ENCODE results near the gene PLA2R1. TPM values are rescaled to one million over a fixed set of nuclear protein-coding genes. Genes with fewer than 3 reads are reported as not detected.

The PLA2R1 gene
- polyA plus RNA-seq, 1 of the 3 experiments (the other 2 are of a cell fraction), result not detected

DNA sequence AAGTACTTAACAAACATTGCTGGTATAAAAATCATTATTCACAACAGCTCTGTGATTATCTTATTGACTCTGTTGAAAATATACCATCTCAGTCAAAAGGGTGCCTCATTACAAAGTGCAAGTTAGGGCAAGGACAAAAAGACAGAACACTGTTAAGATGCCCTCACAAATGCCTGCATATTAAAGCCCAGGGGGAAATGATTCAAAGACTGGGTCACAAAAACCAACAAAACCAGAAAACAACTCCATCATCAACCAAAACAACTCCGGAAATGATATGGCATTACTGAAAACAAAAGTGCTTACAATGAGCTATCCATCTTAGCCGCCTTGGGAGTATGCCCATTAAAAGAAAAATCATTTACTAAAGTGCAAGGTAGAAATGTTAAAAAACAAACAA lies 9.9 kb downstream of the PLA2R1 start:
- CTCF ChIA-PET, result no interaction called here
- Histone ChIP-seq H3K9me3 (no peaks in the 10 kb centered on the region), H3K27ac (ENCODE audit: low read depth in 2 of 2, low read length in 1 of 2) (no peak overlapping the region), H3K4me3 (ENCODE audit: low read depth in 2 of 2, low read length in 1 of 2) (no peak overlapping the region), H3K79me2 (ENCODE audit: insufficient read depth) (no peaks in the 10 kb centered on the region), H3F3A (replicated peaks; ENCODE audit: insufficient read depth) (no peaks in the 10 kb centered on the region), H3K27me3 (ENCODE audit: insufficient read depth) (peaks cover 7% of the 10 kb centered on the region; the same call in 1 of the 2 replicates), H3K9ac (no peak overlapping the region), H3K9me2 (no peaks in the 10 kb centered on the region), H3K4me2 (no peak overlapping the region), H3K4me1 (ENCODE audit: control insufficient read depth in 1 of 2, insufficient read depth in 2 of 2, low read depth in 1 of 2, low read length in 1 of 2) (no peaks in the 10 kb centered on the region), H3K36me3 (replicated peaks in 1 of 2; ENCODE audit: control insufficient read depth in 1 of 2, insufficient read depth in 2 of 2, low read length in 1 of 2) (no peaks in the 10 kb centered on the region), H4K20me1 (ENCODE audit: insufficient read depth) (no peaks in the 10 kb centered on the region), H2AFZ (ENCODE audit: low read depth) (no peak overlapping the region)
- POLR2A ChIA-PET, result no interaction called here
- WGBS (ENCODE audit: low lambda C conversion rate), result 88% methylated on average over 2 of the region's 2 CpGs
- TF ChIP-seq, protein P1, sequence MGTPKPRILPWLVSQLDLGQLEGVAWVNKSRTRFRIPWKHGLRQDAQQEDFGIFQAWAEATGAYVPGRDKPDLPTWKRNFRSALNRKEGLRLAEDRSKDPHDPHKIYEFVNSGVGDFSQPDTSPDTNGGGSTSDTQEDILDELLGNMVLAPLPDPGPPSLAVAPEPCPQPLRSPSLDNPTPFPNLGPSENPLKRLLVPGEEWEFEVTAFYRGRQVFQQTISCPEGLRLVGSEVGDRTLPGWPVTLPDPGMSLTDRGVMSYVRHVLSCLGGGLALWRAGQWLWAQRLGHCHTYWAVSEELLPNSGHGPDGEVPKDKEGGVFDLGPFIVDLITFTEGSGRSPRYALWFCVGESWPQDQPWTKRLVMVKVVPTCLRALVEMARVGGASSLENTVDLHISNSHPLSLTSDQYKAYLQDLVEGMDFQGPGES (IDR thresholded peaks at IDR 0.05; ENCODE audit: low read depth, low read length), result no peak
- TF ChIP-seq MXI1 (IDR thresholded peaks at IDR 0.05; ENCODE audit: low read depth, low read length), result no peak
- no peak for TF ChIP-seq USF2 (IDR thresholded peaks at IDR 0.05; ENCODE audit: borderline replicate concordance, low read depth, low read length)
- DNase-seq, result no peak

GRCh38 chr2:160051371-160051800 lies 11.0 kb downstream of the PLA2R1 start:
- no peak for DNase-seq
- WGBS (ENCODE audit: low lambda C conversion rate), result 74% methylated on average over 3 of the region's 3 CpGs
- H3K79me2 ChIP-seq (ENCODE audit: insufficient read depth), result no peaks in the 10 kb centered on the region
- H3K9ac ChIP-seq, result no peak overlapping the region
- H3K9me3 ChIP-seq, result no peaks in the 10 kb centered on the region
- no peaks in the 10 kb centered on the region for H3K36me3 ChIP-seq (replicated peaks in 1 of 2; ENCODE audit: control insufficient read depth in 1 of 2, insufficient read depth in 2 of 2, low read length in 1 of 2)
- no peak overlapping the region for H3K27ac ChIP-seq (ENCODE audit: low read depth in 2 of 2, low read length in 1 of 2)
- no peaks in the 10 kb centered on the region for H4K20me1 ChIP-seq (ENCODE audit: insufficient read depth)
- H3K27me3 ChIP-seq (ENCODE audit: insufficient read depth), result peaks cover 7% of the 10 kb centered on the region; the same call in 1 of the 2 replicates
- H3K9me2 ChIP-seq, result no peaks in the 10 kb centered on the region
- H3K4me3 ChIP-seq (ENCODE audit: low read depth in 2 of 2, low read length in 1 of 2), result no peak overlapping the region
- H3F3A ChIP-seq (replicated peaks; ENCODE audit: insufficient read depth), result no peaks in the 10 kb centered on the region
- TF ChIP-seq RAD21 (IDR thresholded peaks at IDR 0.05; ENCODE audit: low read length) (no peak), RFX5 (IDR thresholded peaks at IDR 0.05; ENCODE audit: low read length) (no peak), EZH2phosphoT487 (IDR thresholded peaks at IDR 0.05; ENCODE audit: borderline replicate concordance, low read depth) (no peak), POLR2AphosphoS5 (IDR thresholded peaks at IDR 0.05; ENCODE audit: low read depth, low read length) (no peak), RCOR1 (IDR thresholded peaks at IDR 0.05; ENCODE audit: low read length) (no peak), MEF2A (IDR thresholded peaks at IDR 0.05; ENCODE audit: borderline replicate concordance, low read depth) (no peak), USF1 (IDR thresholded peaks at IDR 0.05; ENCODE audit: borderline replicate concordance, low read depth) (no peak), FOXM1 (IDR thresholded peaks at IDR 0.05; ENCODE audit: low read depth) (no peak), NFIC (IDR thresholded peaks at IDR 0.05; ENCODE audit: borderline replicate concordance) (no peak), ELF1 (IDR thresholded peaks at IDR 0.05) (no peak)
- H3K4me1 ChIP-seq (ENCODE audit: control insufficient read depth in 1 of 2, insufficient read depth in 2 of 2, low read depth in 1 of 2, low read length in 1 of 2), result no peaks in the 10 kb centered on the region
- no peak overlapping the region for H2AFZ ChIP-seq (ENCODE audit: low read depth)
- ChIA-PET CTCF (no interaction called here), POLR2A (no interaction called here)
- H3K4me2 ChIP-seq, result no peak overlapping the region

Measured in SK-N-SH (cell line).